LNCaP clone FGC (cell line): Measurements from ENCODE around the gene GTF2I.

ENCODE experiments used
- DNase-seq: peaks from one replicate; pipeline ENCODE4 v3.0.0-alpha.2; 2011; ENCODE audit warnings: low read depth
- H3K4me3 ChIP-seq: 2 replicates; pipeline ENCODE4 v1.5.1; 2011; ENCODE audit warnings: mild to moderate bottlenecking, low read depth, low read length, control low read depth
- TF ChIP-seq, protein P1 (sequence below): IDR thresholded peaks from 2 replicates; pipeline ENCODE4 v1.5.1; 2012; ENCODE audit warnings: mild to moderate bottlenecking; ENCODE audit not compliant: control insufficient read depth, insufficient read depth; ENCODE audit errors: extremely low read depth

GTF2I gene

DNA sequence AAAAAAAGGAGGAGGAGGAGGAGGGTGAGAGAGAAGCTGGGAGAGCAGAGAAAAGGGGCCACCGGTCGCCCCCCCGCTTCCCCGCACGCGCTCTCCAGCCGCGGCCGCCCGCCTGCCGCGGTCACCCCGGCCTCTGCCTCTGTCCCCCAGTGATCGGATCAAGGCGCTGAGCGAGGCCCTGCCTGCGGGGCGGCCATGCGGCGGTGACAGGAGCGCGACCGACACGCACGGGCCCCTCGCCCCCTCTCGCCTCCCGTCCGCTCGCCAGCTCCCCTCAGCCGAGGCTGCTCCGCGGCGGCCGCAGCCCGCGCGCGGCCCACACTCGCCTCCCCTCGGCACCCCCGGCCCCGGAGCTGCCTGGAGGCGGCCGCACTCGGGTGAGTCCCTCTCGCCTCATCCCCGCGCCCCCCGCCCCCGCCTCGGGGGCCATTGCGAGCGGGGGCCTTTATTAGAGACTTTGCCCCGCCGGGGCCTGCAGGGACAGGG lies at the start of gene GTF2I:
TSS of gene GTF2I (plus strand) at position 27 of the 486 bp plus-strand sequence. CDS start 31,411 bp downstream, outside the sequence.
- no peak for DNase-seq
- TF ChIP-seq, protein P1, sequence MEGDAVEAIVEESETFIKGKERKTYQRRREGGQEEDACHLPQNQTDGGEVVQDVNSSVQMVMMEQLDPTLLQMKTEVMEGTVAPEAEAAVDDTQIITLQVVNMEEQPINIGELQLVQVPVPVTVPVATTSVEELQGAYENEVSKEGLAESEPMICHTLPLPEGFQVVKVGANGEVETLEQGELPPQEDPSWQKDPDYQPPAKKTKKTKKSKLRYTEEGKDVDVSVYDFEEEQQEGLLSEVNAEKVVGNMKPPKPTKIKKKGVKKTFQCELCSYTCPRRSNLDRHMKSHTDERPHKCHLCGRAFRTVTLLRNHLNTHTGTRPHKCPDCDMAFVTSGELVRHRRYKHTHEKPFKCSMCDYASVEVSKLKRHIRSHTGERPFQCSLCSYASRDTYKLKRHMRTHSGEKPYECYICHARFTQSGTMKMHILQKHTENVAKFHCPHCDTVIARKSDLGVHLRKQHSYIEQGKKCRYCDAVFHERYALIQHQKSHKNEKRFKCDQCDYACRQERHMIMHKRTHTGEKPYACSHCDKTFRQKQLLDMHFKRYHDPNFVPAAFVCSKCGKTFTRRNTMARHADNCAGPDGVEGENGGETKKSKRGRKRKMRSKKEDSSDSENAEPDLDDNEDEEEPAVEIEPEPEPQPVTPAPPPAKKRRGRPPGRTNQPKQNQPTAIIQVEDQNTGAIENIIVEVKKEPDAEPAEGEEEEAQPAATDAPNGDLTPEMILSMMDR: no peak
- peak within 1 kb of the TSS; percentile 90 for H3K4me3 ChIP-seq

DNA sequence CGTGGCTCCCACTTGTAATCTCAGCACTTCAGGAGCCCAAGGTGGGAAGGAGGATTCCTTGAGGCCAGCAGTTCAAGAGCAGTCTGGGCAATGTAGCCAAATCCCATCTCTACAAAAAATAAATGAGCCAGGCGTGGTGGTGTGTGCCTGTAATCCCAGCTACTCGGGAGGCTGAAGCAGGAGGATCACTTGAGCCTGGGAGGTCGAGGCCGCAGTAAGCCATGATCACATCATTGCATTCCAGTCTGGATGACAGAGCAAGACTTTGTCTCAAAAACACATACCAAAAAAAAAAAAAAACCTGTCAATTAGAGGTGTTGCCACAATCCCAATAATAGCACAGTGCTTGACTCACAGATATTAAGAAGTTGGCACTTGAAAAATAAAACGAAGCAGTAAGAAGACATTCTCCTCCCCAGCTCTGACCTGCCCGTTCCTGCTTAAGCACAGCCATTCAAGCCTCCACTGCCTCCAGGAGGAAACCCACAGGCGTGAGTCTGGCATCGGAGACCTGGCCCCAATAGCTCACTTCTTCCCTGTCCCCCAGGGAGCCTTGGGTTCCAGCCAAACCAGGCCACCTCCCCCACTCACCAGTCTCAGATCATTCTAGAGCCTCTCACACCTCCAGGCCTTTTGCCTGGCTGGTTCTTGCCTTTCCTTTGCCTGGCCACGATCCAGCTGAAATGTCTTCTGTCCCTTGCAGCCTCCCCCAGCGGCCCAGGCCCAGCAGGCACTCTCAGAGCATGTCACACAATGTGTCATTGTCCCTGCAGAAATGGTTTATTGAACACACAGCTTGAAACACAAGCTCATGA lies 45.3 kb upstream of the GTF2I start:
- DNase-seq: no peak
- TF ChIP-seq, protein P1: no peak
- H3K4me3 ChIP-seq: no peak overlapping the region

DNA sequence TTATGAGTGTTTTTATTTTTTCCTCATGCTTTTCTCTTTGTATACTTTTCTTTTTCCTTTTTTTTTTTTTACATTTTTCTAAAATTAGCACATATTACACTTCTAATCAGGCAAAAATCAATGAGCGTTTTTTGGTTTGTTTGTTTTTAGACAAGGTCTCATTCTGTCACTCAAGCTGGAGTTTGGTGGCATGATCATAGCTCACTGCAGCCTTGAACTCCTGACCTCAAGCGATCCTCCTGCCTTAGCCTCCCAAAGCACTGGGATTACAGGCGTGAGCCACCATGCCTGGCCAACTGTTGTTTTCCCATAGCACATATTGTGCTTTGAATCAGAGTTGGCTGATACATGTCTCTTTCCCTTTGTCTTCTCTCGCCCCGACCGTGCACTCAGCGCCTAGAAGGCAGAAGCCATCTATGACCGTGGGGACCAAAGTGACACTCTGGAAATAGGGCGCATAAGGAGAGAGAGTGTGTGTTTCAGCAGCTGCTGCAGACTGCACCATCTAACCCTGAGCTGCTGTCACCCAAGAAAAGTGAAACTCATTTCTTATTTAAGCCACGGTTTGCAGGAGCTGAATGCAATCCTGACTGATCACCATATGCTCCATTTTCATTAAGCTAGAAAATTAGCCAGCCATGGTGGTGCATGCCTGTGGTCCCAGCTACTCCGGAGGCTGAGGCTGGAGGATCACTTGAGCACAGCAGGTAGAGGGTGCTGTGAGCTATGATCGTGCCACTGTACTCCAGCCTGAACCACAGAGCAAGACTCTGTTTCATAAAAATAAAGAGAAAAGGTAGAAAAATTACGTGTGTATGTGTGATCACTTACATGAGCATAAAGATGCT lies 41.4 kb upstream of the GTF2I start:
- H3K4me3 ChIP-seq: no peak overlapping the region
- TF ChIP-seq, protein P1: no peak
- DNase-seq: no peak

DNA sequence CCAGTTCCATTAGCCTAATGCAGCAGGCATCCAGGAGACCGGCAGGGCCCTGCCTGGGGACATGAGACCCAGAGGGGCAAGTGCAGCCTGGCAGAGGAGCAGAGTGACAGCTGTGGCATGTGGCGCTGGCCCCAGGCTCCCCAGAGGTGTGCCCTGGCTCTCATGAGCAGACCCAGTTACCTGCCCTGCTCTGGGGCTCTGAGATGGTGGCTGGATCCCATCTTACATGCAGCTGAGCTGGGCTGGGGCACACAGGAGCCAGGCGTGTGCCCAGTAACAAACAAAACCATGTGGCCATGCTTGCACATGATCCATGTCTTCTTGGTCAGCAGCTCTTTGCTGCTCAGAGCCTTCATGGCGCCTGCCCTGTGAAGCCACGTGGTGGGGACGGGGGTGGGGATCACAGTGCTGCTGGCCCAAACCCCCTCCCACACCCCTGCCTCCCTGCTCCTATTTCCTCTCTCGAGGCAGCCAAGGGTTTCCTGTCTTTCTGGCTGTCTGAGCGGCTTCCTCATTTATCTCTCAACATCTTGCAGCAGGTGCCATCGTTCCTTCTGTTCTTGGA lies 40.3 kb upstream of the GTF2I start:
- TF ChIP-seq, protein P1: no peak
- no peak overlapping the region for H3K4me3 ChIP-seq
- DNase-seq: no peak

DNA sequence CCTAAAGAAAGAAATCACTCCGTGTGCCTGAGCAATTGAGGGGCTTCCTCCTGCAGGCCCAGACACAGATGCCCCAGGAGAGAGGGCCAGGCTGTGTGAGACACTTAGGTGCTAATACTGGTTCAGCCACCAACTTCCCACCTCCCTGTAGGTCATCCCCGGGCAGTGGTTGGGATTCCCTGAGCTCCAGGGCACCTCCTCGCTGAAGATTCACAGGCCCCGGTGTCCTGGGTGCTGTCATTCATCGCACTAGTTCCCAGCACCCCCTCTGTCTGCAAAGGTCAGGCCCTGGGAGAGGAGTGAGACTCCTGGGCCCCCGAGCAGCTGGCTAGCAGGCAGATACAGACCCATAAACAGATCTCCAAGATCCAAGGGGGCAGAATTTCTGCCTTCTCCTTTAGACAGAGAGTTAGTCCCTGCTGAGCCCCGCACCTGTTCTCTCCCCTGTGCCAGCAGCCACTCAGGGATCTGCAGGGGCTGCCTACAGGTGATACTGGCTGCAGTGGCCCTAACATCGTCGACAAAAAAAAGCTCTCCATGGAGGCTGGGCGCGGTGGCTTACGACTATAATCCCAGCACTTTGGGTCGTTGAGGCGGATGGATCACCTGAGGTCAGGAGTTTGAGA lies 38.2 kb upstream of the GTF2I start:
- TF ChIP-seq, protein P1: no peak
- no peak for DNase-seq
- H3K4me3 ChIP-seq: no peak overlapping the region

DNA sequence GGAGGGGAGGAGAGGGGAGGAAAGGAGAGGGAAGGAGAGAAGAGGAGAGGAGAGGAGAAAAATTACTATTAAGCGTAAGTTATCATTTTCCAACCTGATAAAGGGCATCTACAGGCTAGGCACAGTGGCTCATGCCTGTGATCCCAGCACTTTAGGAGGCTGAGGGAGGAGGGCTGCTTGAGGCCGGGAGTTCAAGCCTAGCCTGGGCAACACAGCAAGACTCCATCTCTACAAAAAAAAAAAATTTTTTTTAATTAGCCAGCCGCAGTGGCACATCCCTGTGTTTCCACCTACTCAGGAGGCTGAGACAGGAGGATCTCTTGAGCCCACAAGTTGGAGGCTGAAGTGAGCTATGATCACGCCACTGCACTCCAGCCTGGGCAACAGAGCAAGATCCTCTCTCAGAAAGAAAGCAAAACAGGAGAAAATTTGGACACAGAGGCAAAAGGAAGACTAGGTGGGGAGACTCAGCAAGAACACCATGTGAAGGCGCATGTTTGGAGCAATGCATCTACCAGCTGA lies 35.2 kb upstream of the GTF2I start:
- DNase-seq: no peak
- TF ChIP-seq, protein P1: no peak
- no peak overlapping the region for H3K4me3 ChIP-seq
